ENCODE results near the gene PDZD7.

PDZD7 gene

DNA sequence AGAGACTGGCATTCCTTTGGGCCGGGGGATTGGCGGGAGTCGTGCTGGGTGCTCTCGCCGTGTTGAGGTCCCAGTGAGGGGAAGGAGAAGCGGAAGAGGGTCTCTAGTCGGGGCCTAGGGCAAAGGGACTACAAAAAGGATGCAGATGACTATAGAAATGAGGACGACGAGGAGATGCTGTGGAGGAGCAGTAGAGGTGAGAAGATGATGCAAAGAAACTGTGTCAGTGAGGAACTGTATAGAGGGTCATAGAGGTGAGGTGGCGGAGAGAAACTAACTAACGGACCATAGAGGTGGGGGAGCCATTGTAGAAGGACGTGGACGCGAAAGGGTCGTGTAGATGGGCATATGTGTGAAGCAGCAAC, 43.3 kb downstream of the PDZD7 start:
- TF ChIP-seq, protein P1, sequence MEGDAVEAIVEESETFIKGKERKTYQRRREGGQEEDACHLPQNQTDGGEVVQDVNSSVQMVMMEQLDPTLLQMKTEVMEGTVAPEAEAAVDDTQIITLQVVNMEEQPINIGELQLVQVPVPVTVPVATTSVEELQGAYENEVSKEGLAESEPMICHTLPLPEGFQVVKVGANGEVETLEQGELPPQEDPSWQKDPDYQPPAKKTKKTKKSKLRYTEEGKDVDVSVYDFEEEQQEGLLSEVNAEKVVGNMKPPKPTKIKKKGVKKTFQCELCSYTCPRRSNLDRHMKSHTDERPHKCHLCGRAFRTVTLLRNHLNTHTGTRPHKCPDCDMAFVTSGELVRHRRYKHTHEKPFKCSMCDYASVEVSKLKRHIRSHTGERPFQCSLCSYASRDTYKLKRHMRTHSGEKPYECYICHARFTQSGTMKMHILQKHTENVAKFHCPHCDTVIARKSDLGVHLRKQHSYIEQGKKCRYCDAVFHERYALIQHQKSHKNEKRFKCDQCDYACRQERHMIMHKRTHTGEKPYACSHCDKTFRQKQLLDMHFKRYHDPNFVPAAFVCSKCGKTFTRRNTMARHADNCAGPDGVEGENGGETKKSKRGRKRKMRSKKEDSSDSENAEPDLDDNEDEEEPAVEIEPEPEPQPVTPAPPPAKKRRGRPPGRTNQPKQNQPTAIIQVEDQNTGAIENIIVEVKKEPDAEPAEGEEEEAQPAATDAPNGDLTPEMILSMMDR (IDR thresholded peaks at IDR 0.05; ENCODE audit: borderline replicate concordance, insufficient read depth, low read depth, low read length) = no peak
- H3K4me3 ChIP-seq (ENCODE audit: low read depth, low read length) = peak overlapping the region; percentile 96

DNA sequence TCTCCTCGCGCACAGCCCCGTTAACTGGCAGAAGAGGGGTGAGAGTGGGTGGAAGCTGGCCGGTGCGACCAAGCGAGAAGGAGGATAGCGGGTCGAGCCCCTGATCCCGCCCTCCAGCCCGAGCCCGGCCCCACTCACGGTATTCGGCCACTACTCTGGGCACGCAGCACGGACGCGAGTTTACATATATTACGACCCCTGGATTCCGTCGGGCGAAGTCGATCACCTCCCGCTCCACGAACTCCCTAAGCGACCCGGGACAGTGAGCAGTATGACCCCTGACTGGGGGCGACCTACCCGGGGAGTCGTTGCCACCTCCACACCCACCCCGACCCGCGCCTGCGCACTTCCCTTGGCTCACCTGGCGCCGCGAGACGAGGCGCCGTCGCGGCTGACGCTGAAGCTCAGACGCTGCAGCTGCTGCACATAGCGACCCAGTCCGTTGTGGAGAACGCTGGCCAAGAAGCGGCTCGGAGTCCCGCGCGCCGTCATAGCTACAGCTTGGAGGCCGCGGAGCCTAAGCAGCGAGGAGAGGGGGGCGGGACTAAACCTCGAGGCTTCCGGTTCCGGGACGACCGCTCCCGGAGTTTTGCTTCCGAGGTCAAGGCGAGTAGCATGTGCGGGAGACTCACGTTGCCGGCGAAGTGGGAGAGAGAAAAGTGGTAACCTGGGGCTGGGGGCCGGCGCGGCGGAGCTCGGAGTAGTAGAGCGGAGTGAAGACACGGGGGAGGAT, 43.8 kb downstream of the PDZD7 start, which contains the start of the genes MRPL43 and TWNK:
Gene MRPL43 (minus strand): TSS at position 546 of the 733 bp plus-strand sequence. CDS start 54 bp downstream, at position 492.
Gene TWNK (plus strand): TSS at position 592 of the 733 bp plus-strand sequence. CDS start 668 bp downstream, outside the sequence.
- TF ChIP-seq, protein P1 (IDR thresholded peaks at IDR 0.05; ENCODE audit: borderline replicate concordance, insufficient read depth, low read depth, low read length) = no peak
- peak within 1 kb of the TSS; percentile 96 for H3K4me3 ChIP-seq (ENCODE audit: low read depth, low read length)

DNA sequence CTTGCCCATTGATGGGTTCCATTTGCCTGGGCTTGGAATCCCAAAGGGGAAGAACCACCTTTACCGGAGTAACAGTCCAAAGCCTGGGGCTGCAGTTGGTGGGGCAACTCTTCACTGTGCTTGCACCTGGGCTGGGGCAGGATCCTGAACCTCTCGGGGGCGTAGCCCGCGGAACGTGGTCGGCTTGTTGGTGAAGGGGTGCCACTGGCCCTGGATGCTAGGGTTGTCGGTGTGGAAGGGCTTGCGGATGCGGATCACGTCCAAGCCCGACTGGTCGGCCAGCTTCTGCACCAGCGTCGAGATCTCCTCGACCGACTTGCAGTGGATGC, 44.3 kb downstream of the PDZD7 start:
- H3K4me3 ChIP-seq (ENCODE audit: low read depth, low read length) = peak overlapping the region; percentile 96
- TF ChIP-seq, protein P1 (IDR thresholded peaks at IDR 0.05; ENCODE audit: borderline replicate concordance, insufficient read depth, low read depth, low read length) = no peak

DNA sequence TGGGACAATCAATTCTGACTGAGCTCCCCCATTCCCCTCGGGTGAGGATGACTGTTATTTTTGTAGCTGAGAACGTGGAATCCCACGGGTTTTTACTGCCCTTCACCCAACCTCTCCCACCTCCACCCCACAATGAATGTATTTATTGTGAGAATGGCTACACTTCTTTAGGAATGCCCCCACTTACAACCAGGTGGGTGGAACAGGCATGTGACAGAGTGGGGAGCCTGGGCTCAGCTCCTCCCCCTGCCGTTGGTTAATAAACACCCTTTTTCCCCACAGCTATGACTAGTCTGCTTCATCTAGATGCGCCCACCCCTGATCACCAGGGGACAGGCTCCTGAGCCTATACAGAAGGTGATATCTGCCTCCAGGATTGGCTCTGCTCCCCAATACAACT, 45.6 kb downstream of the PDZD7 start:
- H3K4me3 ChIP-seq (ENCODE audit: low read depth, low read length) = no peak overlapping the region
- TF ChIP-seq, protein P1 (IDR thresholded peaks at IDR 0.05; ENCODE audit: borderline replicate concordance, insufficient read depth, low read depth, low read length) = no peak

DNA sequence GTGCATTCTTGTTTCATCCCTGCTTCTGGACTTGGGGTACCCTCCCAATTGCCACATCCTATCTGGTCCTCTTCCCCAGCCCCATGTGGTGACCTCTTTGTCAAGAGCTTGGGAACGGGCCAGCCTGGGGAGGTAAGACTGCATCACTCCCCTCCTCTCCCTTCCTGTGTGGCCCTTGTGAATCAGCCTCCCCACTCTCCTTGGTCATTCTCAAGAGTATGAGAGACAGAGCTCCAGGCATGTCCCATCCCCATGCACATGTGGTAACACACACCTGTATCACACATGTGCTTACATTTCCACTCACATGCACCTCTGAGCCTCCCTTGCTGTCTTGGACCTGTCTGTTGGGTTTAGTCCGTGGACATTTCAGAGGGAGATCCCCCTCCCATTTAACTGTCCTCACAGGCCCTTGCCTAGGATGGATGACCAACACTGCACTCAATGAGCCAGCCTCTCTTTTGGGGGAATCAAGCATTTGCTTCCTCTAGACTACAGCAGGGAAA, 46.2 kb downstream of the PDZD7 start:
- H3K4me3 ChIP-seq (ENCODE audit: low read depth, low read length) = no peak overlapping the region
- TF ChIP-seq, protein P1 (IDR thresholded peaks at IDR 0.05; ENCODE audit: borderline replicate concordance, insufficient read depth, low read depth, low read length) = no peak

DNA sequence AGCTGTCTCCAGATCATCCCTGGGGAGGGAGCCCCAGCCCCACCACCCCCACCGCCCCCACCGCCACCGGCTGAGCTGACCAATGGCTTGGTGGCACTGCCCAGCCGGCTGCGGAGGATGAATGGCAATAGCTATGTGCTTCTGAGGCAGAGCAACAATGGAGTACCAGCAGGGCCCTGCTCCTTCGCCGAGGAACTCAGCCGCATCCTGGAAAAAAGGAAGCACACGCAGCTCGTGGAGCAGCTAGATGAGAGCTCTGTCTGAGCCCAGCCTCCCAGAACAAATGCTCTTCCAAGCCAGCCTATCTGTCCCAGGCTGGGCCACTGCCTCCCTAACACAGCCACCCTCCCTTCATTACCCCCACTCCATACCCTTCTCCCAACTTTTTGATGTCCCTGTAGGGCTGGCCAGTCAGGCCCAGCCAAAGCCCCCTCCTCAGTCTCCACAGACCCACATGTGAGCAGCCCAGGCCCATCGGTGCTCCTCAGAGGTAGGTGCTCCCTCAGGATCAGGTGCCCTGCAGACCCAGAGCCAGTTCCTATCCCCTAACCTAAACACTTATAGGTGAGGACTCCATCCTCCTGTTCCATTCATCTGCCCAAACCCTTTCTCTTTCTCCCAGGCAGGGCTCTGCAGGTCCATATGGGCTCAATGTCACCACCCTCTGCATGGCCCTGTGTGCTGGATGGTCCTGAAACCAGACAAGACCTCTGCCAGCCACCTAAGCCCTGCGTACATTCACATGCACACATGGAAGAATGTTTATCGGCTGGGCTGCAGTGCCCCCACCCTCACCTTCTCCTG, 46.9 kb downstream of the PDZD7 start:
- H3K4me3 ChIP-seq (ENCODE audit: low read depth, low read length) = no peak overlapping the region
- TF ChIP-seq, protein P1 (IDR thresholded peaks at IDR 0.05; ENCODE audit: borderline replicate concordance, insufficient read depth, low read depth, low read length) = no peak
